PC-3 (cell line): Measurements from ENCODE around the gene A2ML1.

Source experiments
- EZH2 ChIP-seq: fragments of 300-600 bp; sonication (generic); IDR thresholded peaks from one replicate; pipeline ENCODE4 v1.6.1; 2017; ENCODE audit warnings: antibody characterized with exemption, mild to moderate bottlenecking, low read length; ENCODE audit not compliant: unreplicated experiment
- TF ChIP-seq, protein P1 (sequence below): fragments of 300-600 bp; sonication (generic); conservative IDR thresholded peaks from 2 replicates; pipeline ENCODE4 v1.5.1; 2017; ENCODE audit warnings: antibody characterized with exemption, low read depth, mild to moderate bottlenecking, low read length

DNA sequence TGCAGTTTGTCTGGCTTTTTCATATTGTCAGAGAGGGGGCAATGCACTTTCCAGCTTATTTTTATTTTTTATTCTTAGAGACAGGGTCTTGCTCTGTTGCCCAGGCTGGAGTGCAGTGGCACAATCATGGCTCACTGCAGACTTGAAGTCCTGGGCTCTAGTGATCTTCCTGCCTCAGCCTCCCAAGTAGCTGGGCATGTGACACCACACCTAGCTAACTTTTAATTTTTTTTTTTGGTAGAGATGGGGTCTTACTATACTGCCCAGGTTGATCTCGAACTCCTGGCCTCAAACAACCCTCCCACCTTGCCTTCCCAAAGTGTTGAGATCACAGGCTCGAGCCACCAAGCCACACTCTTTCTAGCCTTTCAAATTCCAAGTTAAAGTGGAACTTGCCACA, 3.9 kb upstream of the A2ML1 start:
- no peak for TF ChIP-seq EZH2
- TF ChIP-seq, protein P1, sequence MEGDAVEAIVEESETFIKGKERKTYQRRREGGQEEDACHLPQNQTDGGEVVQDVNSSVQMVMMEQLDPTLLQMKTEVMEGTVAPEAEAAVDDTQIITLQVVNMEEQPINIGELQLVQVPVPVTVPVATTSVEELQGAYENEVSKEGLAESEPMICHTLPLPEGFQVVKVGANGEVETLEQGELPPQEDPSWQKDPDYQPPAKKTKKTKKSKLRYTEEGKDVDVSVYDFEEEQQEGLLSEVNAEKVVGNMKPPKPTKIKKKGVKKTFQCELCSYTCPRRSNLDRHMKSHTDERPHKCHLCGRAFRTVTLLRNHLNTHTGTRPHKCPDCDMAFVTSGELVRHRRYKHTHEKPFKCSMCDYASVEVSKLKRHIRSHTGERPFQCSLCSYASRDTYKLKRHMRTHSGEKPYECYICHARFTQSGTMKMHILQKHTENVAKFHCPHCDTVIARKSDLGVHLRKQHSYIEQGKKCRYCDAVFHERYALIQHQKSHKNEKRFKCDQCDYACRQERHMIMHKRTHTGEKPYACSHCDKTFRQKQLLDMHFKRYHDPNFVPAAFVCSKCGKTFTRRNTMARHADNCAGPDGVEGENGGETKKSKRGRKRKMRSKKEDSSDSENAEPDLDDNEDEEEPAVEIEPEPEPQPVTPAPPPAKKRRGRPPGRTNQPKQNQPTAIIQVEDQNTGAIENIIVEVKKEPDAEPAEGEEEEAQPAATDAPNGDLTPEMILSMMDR: no peak
